K562 (cell line): ENCODE results near the gene TXNRD2. TPM values are rescaled to one million over a fixed set of nuclear protein-coding genes. Genes with fewer than 3 reads are reported as not detected.

Source experiments
- ARID2 ChIP-seq: fragments of 450-650 bp; IDR thresholded peaks from 2 replicates; pipeline ENCODE4 v1.6.1; 2017; ENCODE audit warnings: antibody characterized with exemption, mild to moderate bottlenecking
- CBFB ChIP-seq: sonication (generic); formaldehyde crosslinking; IDR thresholded peaks from 2 replicates; pipeline ENCODE4 v1.4.0; 2020; ENCODE audit warnings: mild to moderate bottlenecking, missing genetic modification reagents
- CCNT2 ChIP-seq: IDR thresholded peaks from 2 replicates; pipeline ENCODE4 v1.6.1; 2011; ENCODE audit warnings: borderline replicate concordance, low read depth, mild to moderate bottlenecking, moderate library complexity, mixed read lengths, low read length; ENCODE audit not compliant: insufficient read length; ENCODE audit errors: extremely low read depth
- CHCHD3 ChIP-seq: fragments of 250-450 bp; sonication (Bioruptor Pico); IDR thresholded peaks from 2 replicates; pipeline ENCODE4 v2.1.2; 2022; ENCODE audit warnings: mild to moderate bottlenecking
- CREB1 ChIP-seq, 2 experiments: sonication (generic) in 1 of 2; formaldehyde crosslinking in 1 of 2; IDR thresholded peaks; 2 replicates each; pipeline versions ENCODE4 v1.6.1 to v1.8.0; 2012 to 2022; ENCODE audit warnings: inconsistent platforms in 1 of 2, mild to moderate bottlenecking in 1 of 2, missing genetic modification reagents in 1 of 2, moderate library complexity in 1 of 2
- HDAC2 ChIP-seq: fragments of 450-650 bp; IDR thresholded peaks from 2 replicates; pipeline ENCODE4 v1.6.1; 2016; ENCODE audit warnings: mild to moderate bottlenecking
- MCM2 ChIP-seq: fragments of 450-650 bp; IDR thresholded peaks from 2 replicates; pipeline ENCODE4 v1.6.1; 2017; ENCODE audit warnings: low read depth, mild to moderate bottlenecking
- MTA3 ChIP-seq: fragments of 450-650 bp; formaldehyde crosslinking; IDR thresholded peaks from 2 replicates; pipeline ENCODE4 v1.6.1; 2017; ENCODE audit warnings: mild to moderate bottlenecking, borderline replicate concordance
- POLR2A ChIP-seq: fragments of 450-650 bp; conservative IDR thresholded peaks from 2 replicates; pipeline ENCODE4 v1.6.1; 2016
- POLR2B ChIP-seq: fragments of 450-650 bp; IDR thresholded peaks from 2 replicates; pipeline ENCODE4 v1.6.1; 2018; ENCODE audit warnings: low read depth; ENCODE audit not compliant: partially characterized antibody
- RBM17 ChIP-seq: fragments of 200-400 bp; formaldehyde crosslinking; IDR thresholded peaks from 2 replicates; pipeline ENCODE4 v1.6.1; 2017; ENCODE audit warnings: low read depth, mild to moderate bottlenecking, low read length, borderline replicate concordance
- SMARCC2 ChIP-seq: fragments of 450-650 bp; IDR thresholded peaks from 2 replicates; pipeline ENCODE4 v1.6.1; 2017; ENCODE audit warnings: antibody characterized with exemption, moderate library complexity, mild to moderate bottlenecking, low read depth
- SREBF2 ChIP-seq: sonication (generic); formaldehyde crosslinking; IDR thresholded peaks from 2 replicates; pipeline ENCODE4 v1.4.0; 2020; ENCODE audit warnings: mild to moderate bottlenecking, missing genetic modification reagents
- TCF3 ChIP-seq: sonication (generic); formaldehyde crosslinking; IDR thresholded peaks from 2 replicates; pipeline ENCODE4 v1.4.0; 2020; ENCODE audit warnings: mild to moderate bottlenecking, missing genetic modification reagents
- TEAD2 ChIP-seq: fragments of 450-650 bp; IDR thresholded peaks from 2 replicates; pipeline ENCODE4 v1.6.1; 2016; ENCODE audit warnings: missing genetic modification characterization, control low read depth, missing compliant biosample characterization
- WHSC1 ChIP-seq: IDR thresholded peaks from one replicate; pipeline ENCODE4 v1.6.1; 2012; ENCODE audit warnings: low read length, control low read depth, inconsistent platforms
- ZKSCAN1 ChIP-seq: fragments of 150-350 bp; IDR thresholded peaks from 2 replicates; pipeline ENCODE4 v1.6.1; 2016; ENCODE audit warnings: low read depth, low read length
- ZNF707 ChIP-seq: fragments of 250-450 bp; sonication (Bioruptor Pico); conservative IDR thresholded peaks from 2 replicates; pipeline ENCODE4 v1.8.0; 2022; ENCODE audit warnings: inconsistent platforms, mild to moderate bottlenecking, moderate library complexity
- polyA plus RNA-seq, 8 experiments: library from polyadenylated mRNA; depleted of rRNA in 4 of 8; stranded (reverse) in 5 of 8; unstranded in 3 of 8; fragments of >200 nt; fragmentation: Nextera tagmentation in 2 of 8; fragmentation: Illumina TruSeq in 1 of 8; extraction: Ambion mirVana in 2 of 8; extraction: Trizol in 1 of 8; gene quantifications; 2 replicates each; pipeline versions ENCODE4 v1.2.1 to v1.2.3, GENCODE V29; 2011 to 2014; ENCODE audit warnings: inconsistent platforms in 1 of 8, missing spikeins in 1 of 8
- total RNA-seq, 7 experiments: library from RNA; depleted of rRNA in 6 of 7; stranded (reverse); fragments of >200 nt in 6 of 7; fragmentation: Illumina TruSeq in 2 of 7; extraction: Trizol in 2 of 7; gene quantifications; 2 replicates each; pipeline versions ENCODE4 v1.2.1 to v1.2.3, GENCODE V29; 2011 to 2021; ENCODE audit warnings: low replicate concordance in 1 of 7
- TF ChIP-seq, protein P1 (sequence below): fragments of 250-450 bp; sonication (Bioruptor Pico); IDR thresholded peaks from 2 replicates; pipeline ENCODE4 v1.9.0; 2021; ENCODE audit warnings: mild to moderate bottlenecking
- TF ChIP-seq, protein P2 (sequence below), 2 experiments: fragments of 450-650 bp in 1 of 2; sonication (generic) in 1 of 2; formaldehyde crosslinking; conservative IDR thresholded peaks; 2 replicates each; pipeline versions ENCODE4 v1.4.0 to v1.8.1; 2020 to 2022; ENCODE audit warnings: mild to moderate bottlenecking in 1 of 2, missing genetic modification reagents in 1 of 2
- TF ChIP-seq, protein P3 (sequence below): sonication (generic); formaldehyde crosslinking; IDR thresholded peaks from 2 replicates; pipeline ENCODE4 v1.9.0; 2022; ENCODE audit warnings: mild to moderate bottlenecking, missing genetic modification reagents
- TF ChIP-seq, protein P4 (sequence below), 2 experiments: fragments of 450-650 bp in 1 of 2; IDR thresholded peaks; 2 replicates each; pipeline ENCODE4 v1.6.1; 2011 to 2017; ENCODE audit warnings: low read depth in 2 of 2, antibody characterized with exemption in 1 of 2, borderline replicate concordance in 1 of 2, low read length in 1 of 2, mild to moderate bottlenecking in 1 of 2, mixed read lengths in 1 of 2; ENCODE audit not compliant: control insufficient read depth in 1 of 2

The TXNRD2 gene
- total and polyA plus RNA-seq, 9 of the 15 experiments (the other 6 are each of a cell fraction or from before 2014, with no cell fraction given): 3.3 to 80.2 (median 49.4) TPM

DNA sequence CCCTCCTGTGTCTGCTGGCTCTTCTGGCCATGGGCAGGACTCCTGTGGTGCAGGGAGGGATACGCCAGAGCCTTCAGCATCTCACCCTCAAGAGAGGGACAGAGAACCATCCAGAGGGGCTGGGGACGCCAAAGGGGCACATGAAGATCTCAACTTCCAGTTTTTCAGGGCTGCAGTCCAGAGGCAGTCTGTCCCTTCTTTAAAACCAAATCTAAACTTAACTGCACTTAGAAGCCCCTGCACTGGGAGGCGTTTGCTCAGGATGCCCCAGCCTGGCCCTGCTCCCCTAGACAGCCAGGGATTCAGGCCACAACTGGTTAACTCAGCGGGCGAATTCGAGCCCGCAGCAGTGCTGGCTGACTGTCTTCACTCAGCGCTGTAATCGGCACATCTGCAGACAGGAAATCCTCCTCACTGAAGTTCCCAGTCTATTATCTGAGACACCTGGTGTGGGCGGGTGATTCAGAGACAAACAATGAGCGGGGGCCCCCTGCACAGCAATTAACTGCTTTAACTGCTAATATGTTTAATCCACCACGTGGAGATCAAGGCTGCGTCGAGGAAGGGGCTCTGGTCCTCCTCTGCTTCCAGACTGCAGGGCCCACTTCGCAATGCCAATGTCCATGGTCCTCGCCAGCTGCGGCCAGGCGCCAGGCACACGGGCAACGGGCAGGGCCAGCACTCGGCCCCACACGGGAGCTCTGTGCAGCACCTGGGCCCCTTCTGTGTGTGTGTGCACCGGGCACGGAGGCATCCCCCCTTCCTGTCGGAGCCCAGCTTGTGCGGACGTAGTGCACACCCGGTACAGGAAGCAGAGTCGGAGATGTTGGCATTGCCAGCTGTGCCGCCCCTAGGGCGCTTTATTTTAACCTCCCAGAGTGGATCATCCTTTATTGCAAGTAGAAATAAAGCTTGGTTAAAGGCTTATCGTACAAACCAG lies 50.0 kb downstream of the TXNRD2 start (continued):
- TF ChIP-seq, protein P1, sequence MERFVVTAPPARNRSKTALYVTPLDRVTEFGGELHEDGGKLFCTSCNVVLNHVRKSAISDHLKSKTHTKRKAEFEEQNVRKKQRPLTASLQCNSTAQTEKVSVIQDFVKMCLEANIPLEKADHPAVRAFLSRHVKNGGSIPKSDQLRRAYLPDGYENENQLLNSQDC (CRISPR knock-in tag): no peak
- TF ChIP-seq CCNT2: peak; percentile 91
- no peak for TF ChIP-seq RBM17
- no peak for TF ChIP-seq CBFB
- TF ChIP-seq POLR2A: no peak; the same call in 1 of the 2 replicates
- TF ChIP-seq HDAC2: peak; percentile 98
- TF ChIP-seq ARID2: no peak
- no peak for TF ChIP-seq TCF3 (CRISPR knock-in tag)
- TF ChIP-seq SREBF2 (CRISPR knock-in tag): no peak
- TF ChIP-seq MCM2: no peak
- TF ChIP-seq POLR2B: no peak
- TF ChIP-seq ZKSCAN1: peak; percentile 90
- peak; percentile 96 for TF ChIP-seq WHSC1
- TF ChIP-seq, protein P2, sequence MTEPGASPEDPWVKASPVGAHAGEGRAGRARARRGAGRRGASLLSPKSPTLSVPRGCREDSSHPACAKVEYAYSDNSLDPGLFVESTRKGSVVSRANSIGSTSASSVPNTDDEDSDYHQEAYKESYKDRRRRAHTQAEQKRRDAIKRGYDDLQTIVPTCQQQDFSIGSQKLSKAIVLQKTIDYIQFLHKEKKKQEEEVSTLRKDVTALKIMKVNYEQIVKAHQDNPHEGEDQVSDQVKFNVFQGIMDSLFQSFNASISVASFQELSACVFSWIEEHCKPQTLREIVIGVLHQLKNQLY (CRISPR knock-in tag; conservative IDR thresholded peaks at IDR 0.05): peak; percentile 60 to 83; a peak in 1 of 4 replicates
- peak; percentile 94 for TF ChIP-seq MTA3
- TF ChIP-seq TEAD2: no peak
- TF ChIP-seq, protein P3, sequence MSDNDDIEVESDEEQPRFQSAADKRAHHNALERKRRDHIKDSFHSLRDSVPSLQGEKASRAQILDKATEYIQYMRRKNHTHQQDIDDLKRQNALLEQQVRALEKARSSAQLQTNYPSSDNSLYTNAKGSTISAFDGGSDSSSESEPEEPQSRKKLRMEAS (CRISPR knock-in tag): no peak
- peak; percentile 84; the same call in 1 of the 2 replicates for TF ChIP-seq CHCHD3
- TF ChIP-seq SMARCC2: peak; percentile 97
- TF ChIP-seq, protein P4, sequence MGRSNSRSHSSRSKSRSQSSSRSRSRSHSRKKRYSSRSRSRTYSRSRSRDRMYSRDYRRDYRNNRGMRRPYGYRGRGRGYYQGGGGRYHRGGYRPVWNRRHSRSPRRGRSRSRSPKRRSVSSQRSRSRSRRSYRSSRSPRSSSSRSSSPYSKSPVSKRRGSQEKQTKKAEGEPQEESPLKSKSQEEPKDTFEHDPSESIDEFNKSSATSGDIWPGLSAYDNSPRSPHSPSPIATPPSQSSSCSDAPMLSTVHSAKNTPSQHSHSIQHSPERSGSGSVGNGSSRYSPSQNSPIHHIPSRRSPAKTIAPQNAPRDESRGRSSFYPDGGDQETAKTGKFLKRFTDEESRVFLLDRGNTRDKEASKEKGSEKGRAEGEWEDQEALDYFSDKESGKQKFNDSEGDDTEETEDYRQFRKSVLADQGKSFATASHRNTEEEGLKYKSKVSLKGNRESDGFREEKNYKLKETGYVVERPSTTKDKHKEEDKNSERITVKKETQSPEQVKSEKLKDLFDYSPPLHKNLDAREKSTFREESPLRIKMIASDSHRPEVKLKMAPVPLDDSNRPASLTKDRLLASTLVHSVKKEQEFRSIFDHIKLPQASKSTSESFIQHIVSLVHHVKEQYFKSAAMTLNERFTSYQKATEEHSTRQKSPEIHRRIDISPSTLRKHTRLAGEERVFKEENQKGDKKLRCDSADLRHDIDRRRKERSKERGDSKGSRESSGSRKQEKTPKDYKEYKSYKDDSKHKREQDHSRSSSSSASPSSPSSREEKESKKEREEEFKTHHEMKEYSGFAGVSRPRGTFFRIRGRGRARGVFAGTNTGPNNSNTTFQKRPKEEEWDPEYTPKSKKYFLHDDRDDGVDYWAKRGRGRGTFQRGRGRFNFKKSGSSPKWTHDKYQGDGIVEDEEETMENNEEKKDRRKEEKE (IDR thresholded peaks at IDR 0.05; ENCODE audit: borderline replicate concordance in 1 of 2, control insufficient read depth in 1 of 2, low read depth in 2 of 2, low read length in 1 of 2): peak in 1 of 2 experiments; percentile 95; a peak in 2 of 4 replicates
- TF ChIP-seq ZNF707 (CRISPR knock-in tag): 0 out of 2 replicates have a peak, but pooled peaks have one; percentile 19
- peak; percentile 71 for TF ChIP-seq CREB1 (IDR thresholded peaks at IDR 0.05)
- no peak for TF ChIP-seq CREB1 (CRISPR knock-in tag; IDR thresholded peaks at IDR 0.05)
